HG03460 (cell line): ENCODE data around the gene ARHGAP5.

Experiments used
- ATAC-seq: cut with Tn5 transposase; IDR thresholded peaks from one replicate; pipeline ENCODE4 v1.9.1; 2021; ENCODE audit not compliant: unreplicated experiment

ARHGAP5 gene

DNA sequence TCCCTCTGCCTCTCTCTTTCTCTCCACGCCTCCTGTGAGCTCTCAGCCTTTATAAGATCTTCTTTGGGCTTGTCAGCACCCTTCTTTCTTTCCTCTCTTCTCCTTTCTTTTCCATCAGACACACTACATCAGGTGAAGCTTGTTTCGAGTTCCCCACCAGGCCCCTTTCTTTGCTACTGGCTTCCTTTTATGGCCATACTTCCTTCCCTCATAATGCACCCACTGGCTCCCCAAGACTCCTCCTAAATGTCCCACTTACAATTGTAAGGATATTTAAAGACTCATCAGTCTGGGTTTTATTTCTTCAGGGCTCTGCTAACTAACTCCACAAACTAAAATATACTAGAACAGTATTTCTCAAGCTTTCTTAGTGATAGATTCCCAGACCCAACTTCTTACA, 129.4 kb downstream of the ARHGAP5 start:
- no peak for ATAC-seq

DNA sequence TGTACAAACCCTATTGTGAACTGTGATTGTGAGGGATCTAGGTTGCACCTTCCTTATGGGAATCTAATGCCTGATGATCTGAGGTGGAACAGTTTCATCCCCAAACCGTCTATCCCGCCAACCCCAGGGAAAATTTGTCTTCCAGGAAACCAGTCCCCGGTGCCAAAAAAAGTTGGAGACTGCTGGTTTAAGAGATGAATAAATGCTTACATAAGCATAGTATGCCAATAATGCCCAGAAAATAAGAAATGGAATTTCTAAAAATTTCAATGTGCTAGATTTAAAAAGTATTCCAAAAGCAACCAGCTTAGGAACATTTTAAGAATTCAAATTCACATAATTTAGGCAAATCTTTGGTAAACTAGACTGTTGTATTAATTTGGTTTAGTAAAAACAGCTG, 131.4 kb downstream of the ARHGAP5 start:
- ATAC-seq, result no peak
